IMR-90 (cell line): ENCODE data around the gene CD300LD. TPM values are rescaled to one million over a fixed set of nuclear protein-coding genes. Genes with fewer than 3 reads are reported as not detected.
"Not testable (repeated sequence)": the region's sequence is repeated elsewhere in the genome, so short reads cannot be mapped to it uniquely, and the experiment has no call there.

Experiments
- ATAC-seq: fragments of 200-7000 bp; cut with Tn5 transposase; 2 replicates; pipeline ENCODE4 v1.9.1; 2020; ENCODE audit warnings: low read depth, mild to moderate bottlenecking, moderate library complexity
- BruUV-seq: library from RNA; stranded (reverse); fragments of 400-500 nt; replicated peaks from 2 replicates; lab custom pipeline; 2021; lab: Mats Ljungman, UMichigan
- CTCF ChIA-PET: fragments of 300-600 bp; formaldehyde crosslinking; extraction: SDS; loops from one replicate; lab custom pipeline; 2021; ENCODE audit warnings: antibody characterized with exemption; lab: Yijun Ruan, JAX
- POLR2A ChIA-PET: fragments of 300-600 bp; sonication (Branson Sonifier 250); formaldehyde crosslinking; loops from one replicate; lab custom pipeline; 2022; ENCODE audit warnings: antibody characterized with exemption; ENCODE audit not compliant: unreplicated experiment; lab: Charles Lee
- DNase-seq: peaks from one replicate; pipeline ENCODE4 v3.0.0; 2013
- H2AFZ ChIP-seq: replicated peaks from 2 replicates; pipeline ENCODE3; 2013; ENCODE audit warnings: low read length, mild to moderate bottlenecking; ENCODE audit not compliant: poor library complexity
- H2AK5ac ChIP-seq: 2 replicates; pipeline ENCODE4 v1.6.1; 2013; ENCODE audit warnings: low read depth, low read length, inconsistent platforms
- H2AK9ac ChIP-seq: replicated peaks from 2 replicates; pipeline ENCODE3; 2013; ENCODE audit warnings: mild to moderate bottlenecking, low read depth, low read length, moderate library complexity; ENCODE audit not compliant: poor library complexity
- H2BK120ac ChIP-seq: 2 replicates; pipeline ENCODE4 v1.6.1; 2013; ENCODE audit warnings: low read depth, low read length, inconsistent platforms
- H2BK15ac ChIP-seq: 3 replicates; pipeline ENCODE4 v1.6.1; 2013; ENCODE audit warnings: low read depth, low read length, inconsistent platforms
- H2BK20ac ChIP-seq: 2 replicates; pipeline ENCODE4 v1.6.1; 2013; ENCODE audit warnings: low read depth, mild to moderate bottlenecking, inconsistent platforms, low read length, moderate library complexity
- H2BK5ac ChIP-seq: 2 replicates; pipeline ENCODE4 v1.6.1; 2013; ENCODE audit warnings: mild to moderate bottlenecking, low read depth, low read length, inconsistent platforms; ENCODE audit not compliant: poor library complexity, severe bottlenecking
- H3K14ac ChIP-seq: replicated peaks from 2 replicates; pipeline ENCODE4 v1.6.1; 2013; ENCODE audit warnings: low read depth, low read length, inconsistent platforms
- H3K18ac ChIP-seq: 2 replicates; pipeline ENCODE4 v1.6.1; 2013; ENCODE audit warnings: low read depth, low read length, control low read depth
- H3K23ac ChIP-seq: 2 replicates; pipeline ENCODE4 v1.6.1; 2013; ENCODE audit warnings: low read depth, low read length, inconsistent platforms
- H3K27ac ChIP-seq: 2 replicates; pipeline ENCODE4 v1.5.1; 2013; ENCODE audit warnings: mild to moderate bottlenecking, control low read depth, low read length; ENCODE audit not compliant: insufficient read depth
- H3K27me3 ChIP-seq: 2 replicates; pipeline ENCODE4 v1.6.1; 2013; ENCODE audit warnings: low read length; ENCODE audit not compliant: control insufficient read depth, insufficient read depth
- H3K36me3 ChIP-seq: 2 replicates; pipeline ENCODE4 v1.6.1; 2013; ENCODE audit warnings: low read length, mixed read lengths; ENCODE audit not compliant: control insufficient read depth, insufficient read depth
- H3K4ac ChIP-seq: 2 replicates; pipeline ENCODE4 v1.6.1; 2013; ENCODE audit warnings: low read depth, low read length, inconsistent platforms
- H3K4me1 ChIP-seq: 2 replicates; pipeline ENCODE4 v1.6.1; 2013; ENCODE audit warnings: low read length, mixed read lengths; ENCODE audit not compliant: control insufficient read depth, insufficient read depth
- H3K4me2 ChIP-seq: 2 replicates; pipeline ENCODE4 v1.6.1; 2013; ENCODE audit warnings: low read depth, mild to moderate bottlenecking, control low read depth, low read length, moderate library complexity
- H3K4me3 ChIP-seq: 2 replicates; pipeline ENCODE4 v1.5.1; 2013; ENCODE audit warnings: low read depth, mild to moderate bottlenecking, control low read depth, low read length, moderate library complexity; ENCODE audit not compliant: insufficient read depth
- H3K56ac ChIP-seq: 2 replicates; pipeline ENCODE4 v1.6.1; 2013; ENCODE audit warnings: low read length, inconsistent platforms; ENCODE audit not compliant: insufficient read depth; ENCODE audit errors: extremely low read depth
- H3K79me1 ChIP-seq, 2 experiments: 2 replicates each; pipeline ENCODE4 v1.6.1; 2013; ENCODE audit warnings: low read length in 2 of 2, inconsistent platforms in 1 of 2, low read depth in 1 of 2
- H3K9ac ChIP-seq: 2 replicates; pipeline ENCODE4 v1.6.1; 2013; ENCODE audit warnings: low read depth, low read length, control low read depth
- H3K9me1 ChIP-seq: 2 replicates; pipeline ENCODE4 v1.6.1; 2013; ENCODE audit warnings: low read length, inconsistent platforms; ENCODE audit not compliant: insufficient read depth
- H3K9me3 ChIP-seq: 2 replicates; pipeline ENCODE4 v1.6.1; 2013; ENCODE audit warnings: low read length; ENCODE audit not compliant: control insufficient read depth, insufficient read depth
- H4K20me1 ChIP-seq: 2 replicates; pipeline ENCODE4 v1.6.1; 2013; ENCODE audit warnings: low read length, inconsistent platforms; ENCODE audit not compliant: insufficient read depth
- H4K5ac ChIP-seq: 2 replicates; pipeline ENCODE4 v1.6.1; 2013; ENCODE audit warnings: mild to moderate bottlenecking, low read depth, low read length, control low read depth
- H4K8ac ChIP-seq, 2 experiments: 2 replicates each; pipeline ENCODE4 v1.6.1; 2013; ENCODE audit warnings: low read depth in 2 of 2, low read length in 2 of 2, control low read depth in 1 of 2, inconsistent platforms in 1 of 2
- H4K91ac ChIP-seq: 2 replicates; pipeline ENCODE4 v1.6.1; 2013; ENCODE audit warnings: low read depth, low read length, inconsistent platforms; ENCODE audit not compliant: insufficient read depth
- FOS ChIP-seq: fragments of 150-350 bp; IDR thresholded peaks from 2 replicates; pipeline ENCODE4 v1.6.1; 2016; ENCODE audit warnings: low read depth, low read length
- WGBS, 2 experiments: methylation state at CpG; one replicate each; pipeline versions ENCODE4 v1.1.5 to v1.1.7; 2013; ENCODE audit warnings: missing lambda C conversion rate in 2 of 2; ENCODE audit not compliant: insufficient read length in 1 of 2; ENCODE audit errors: extremely low coverage in 2 of 2; 5-methylcytosine and 5-hydroxymethylcytosine counted together
- dilution Hi-C: fragments of 300-500 bp; cut with HindIII; formaldehyde crosslinking; loops from one replicate; pipeline ENCODE4 v1.14.3; 2018; ENCODE audit warnings: low sequenced_read_pairs; ENCODE audit not compliant: unreplicated experiment
- in situ Hi-C: fragments of 300-500 bp; cut with MboI; formaldehyde crosslinking; loops from 3 replicates; pipeline ENCODE4 v1.14.3; 2019; ENCODE audit warnings: low sequenced_read_pairs, inconsistent platforms, mixed read lengths
- intact Hi-C: fragments of 100-400 bp; cut with micrococcal nuclease; formaldehyde crosslinking; loops from 2 replicates; pipeline ENCODE4 v1.10.0; 2022
- polyA plus RNA-seq, 3 experiments: library from polyadenylated mRNA; depleted of rRNA; stranded (reverse); fragments of >200 nt; gene quantifications; 2 replicates each; pipeline ENCODE4 v1.2.3, GENCODE V29; 2012; ENCODE audit warnings: low replicate concordance in 1 of 3
- total RNA-seq: library from RNA; depleted of rRNA; stranded (reverse); fragments of >200 nt; gene quantifications from 2 replicates; pipeline ENCODE4 v1.2.3, GENCODE V29; 2012

The CD300LD gene
- total and polyA plus RNA-seq, 2 of the 4 experiments (the other 2 are of a cell fraction), result not detected

DNA sequence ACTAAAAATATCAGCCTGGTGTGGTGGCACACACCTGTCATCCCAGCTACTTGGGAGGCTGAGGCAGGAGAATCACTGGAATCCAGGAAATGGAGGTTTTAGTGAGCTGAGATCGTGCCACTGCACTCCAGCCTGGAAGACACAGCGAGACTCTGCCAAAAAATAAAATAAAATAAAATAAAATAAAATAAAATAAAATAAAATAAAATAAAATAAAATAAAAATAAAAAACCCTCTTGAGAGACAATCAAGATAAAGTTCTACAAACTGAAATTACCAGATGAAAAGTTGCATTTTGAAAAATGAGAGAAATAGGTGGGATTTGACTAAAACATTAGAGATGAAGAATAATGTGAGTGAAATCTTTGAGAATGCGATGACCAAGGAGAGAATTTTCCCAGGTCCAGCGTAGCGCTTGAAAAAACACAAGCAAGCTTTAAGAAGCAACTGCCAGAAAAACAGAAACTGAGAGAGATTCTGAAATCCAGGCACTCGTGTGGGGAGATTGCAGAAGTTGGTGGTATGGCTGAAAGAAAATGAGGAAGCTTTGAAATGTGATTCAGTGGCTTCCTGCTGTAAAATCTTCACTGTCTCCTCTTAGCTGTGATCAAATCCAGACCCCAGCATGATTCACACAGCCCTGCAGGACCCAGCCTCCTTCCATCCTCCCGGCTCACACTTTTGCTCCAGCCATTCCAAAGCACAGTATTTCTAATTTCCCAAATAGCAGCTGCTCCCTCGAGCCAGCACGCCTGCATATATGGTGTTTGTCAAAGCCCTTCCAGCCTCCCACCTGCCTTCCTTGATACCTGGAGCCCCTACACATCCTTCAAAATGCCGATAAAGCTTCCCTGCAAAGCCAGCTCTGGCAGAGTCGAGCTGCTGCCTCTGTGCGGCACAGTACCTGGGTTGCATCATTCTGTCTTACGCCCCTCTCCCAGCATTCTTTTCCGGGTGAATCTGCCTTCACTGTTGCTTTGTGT, 39.7 kb upstream of the CD300LD start:
- CTCF ChIA-PET, result no interaction called here
- no peak overlapping the region for H4K5ac ChIP-seq
- in situ Hi-C loops, result no loop called here

DNA sequence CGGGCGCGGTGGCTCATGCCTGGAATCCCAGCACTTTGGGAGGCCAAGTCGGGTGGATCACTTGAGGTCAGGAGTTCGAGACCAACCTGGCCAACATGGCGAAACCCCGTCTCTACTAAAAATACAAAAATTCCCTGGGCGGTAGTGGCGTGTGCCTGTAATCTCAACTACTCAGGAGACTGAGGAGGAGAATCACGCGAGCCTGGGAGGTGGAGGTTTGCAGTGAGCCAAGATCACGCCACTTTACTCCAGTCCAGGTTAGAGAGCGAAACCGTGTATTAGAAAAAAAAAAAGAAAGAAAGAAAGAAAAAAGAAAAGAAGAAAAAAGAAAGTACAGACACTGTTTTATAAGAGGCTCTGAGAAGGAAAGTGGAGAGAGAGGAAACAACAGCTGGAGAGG, 38.2 kb upstream of the CD300LD start:
- H2BK120ac ChIP-seq, H3K4me2 ChIP-seq, H3K4ac ChIP-seq, H2AK9ac ChIP-seq, H3K36me3 ChIP-seq, H4K8ac ChIP-seq, H3K18ac ChIP-seq, H4K20me1 ChIP-seq, H3K14ac ChIP-seq, ATAC-seq, H3K4me1 ChIP-seq, intact Hi-C loops, CTCF ChIA-PET, POLR2A ChIA-PET, H3K56ac ChIP-seq, H3K79me1 ChIP-seq, H3K9ac ChIP-seq, H3K9me3 ChIP-seq, DNase-seq, H4K5ac ChIP-seq, H3K4me3 ChIP-seq, H3K27me3 ChIP-seq, H4K91ac ChIP-seq, in situ Hi-C loops, H2BK5ac ChIP-seq, H3K9me1 ChIP-seq, H2BK20ac ChIP-seq, H2BK15ac ChIP-seq, H2AFZ ChIP-seq, H3K27ac ChIP-seq, H3K23ac ChIP-seq, dilution Hi-C loops, H2AK5ac ChIP-seq, BruUV-seq: not testable (repeated sequence)
- WGBS, 2 experiments, result no CpG with 5 or more reads among the region's 14 CpGs

More for the DNA sequence above, 39.7 kb upstream of the CD300LD start:
- H3K4me3 ChIP-seq, result no peak overlapping the region
- no peak overlapping the region for H4K8ac ChIP-seq
- H2AFZ ChIP-seq, result no peak overlapping the region
- H2BK5ac ChIP-seq, result no peak overlapping the region
- no peak overlapping the region for H3K27ac ChIP-seq
- no peaks in the 10 kb centered on the region for H3K4me1 ChIP-seq
- ATAC-seq (no peak), DNase-seq (no peak)
- H3K9me1 ChIP-seq, result no peaks in the 10 kb centered on the region
- no peak overlapping the region for H2BK120ac ChIP-seq
- no peak overlapping the region for H3K4me2 ChIP-seq
- H3K27me3 ChIP-seq, result no peaks in the 10 kb centered on the region
- no peak overlapping the region for H3K4ac ChIP-seq
- 40% methylated on average over 2 of the region's 14 CpGs; no CpG with 5 or more reads in 1 of the 2 experiments for WGBS, 2 experiments
- no TSS peak for BruUV-seq
- dilution Hi-C loops, result no loop called here
- H2BK15ac ChIP-seq, result no peak overlapping the region
- no peak overlapping the region for H3K23ac ChIP-seq
- H2AK5ac ChIP-seq, result no peak overlapping the region
- no peak overlapping the region for H3K56ac ChIP-seq
- POLR2A ChIA-PET, result no interaction called here
- peaks cover 5% of the 10 kb centered on the region for H3K9me3 ChIP-seq
- no peak overlapping the region for H2AK9ac ChIP-seq
- no peaks in the 10 kb centered on the region for H3K79me1 ChIP-seq
- H4K20me1 ChIP-seq, result no peaks in the 10 kb centered on the region
- H2BK20ac ChIP-seq, result no peak overlapping the region
- no peak overlapping the region for H3K9ac ChIP-seq
- intact Hi-C loops, result no loop called here
- no peaks in the 10 kb centered on the region for H3K36me3 ChIP-seq
- no peak overlapping the region for H4K91ac ChIP-seq
- H3K14ac ChIP-seq, result no peak overlapping the region
- TF ChIP-seq FOS, result no peak
- H3K18ac ChIP-seq, result no peak overlapping the region
